ENCODE data around the gene PEX13.
"Not testable (repeated sequence)": the region's sequence is repeated elsewhere in the genome, so short reads cannot be mapped to it uniquely, and the experiment has no call there.

Gene PEX13, protein sequence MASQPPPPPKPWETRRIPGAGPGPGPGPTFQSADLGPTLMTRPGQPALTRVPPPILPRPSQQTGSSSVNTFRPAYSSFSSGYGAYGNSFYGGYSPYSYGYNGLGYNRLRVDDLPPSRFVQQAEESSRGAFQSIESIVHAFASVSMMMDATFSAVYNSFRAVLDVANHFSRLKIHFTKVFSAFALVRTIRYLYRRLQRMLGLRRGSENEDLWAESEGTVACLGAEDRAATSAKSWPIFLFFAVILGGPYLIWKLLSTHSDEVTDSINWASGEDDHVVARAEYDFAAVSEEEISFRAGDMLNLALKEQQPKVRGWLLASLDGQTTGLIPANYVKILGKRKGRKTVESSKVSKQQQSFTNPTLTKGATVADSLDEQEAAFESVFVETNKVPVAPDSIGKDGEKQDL

GRCh38 chr2:61017556-61018317, at the start of gene PEX13, which contains the start of gene PUS10:
TSS of gene PEX13 (plus strand) at chr2:61017720. CDS start at chr2:61017760, 40 bp downstream.
TSS of gene PUS10 (minus strand) at chr2:61018255. CDS start at chr2:61011890, 6,365 bp downstream.
- H3K27me3 ChIP-seq (ENCODE audit: control insufficient read depth, insufficient read depth, low read length): no peaks in the 10 kb centered on the region
- H3K4me1 ChIP-seq (ENCODE audit: control insufficient read depth, insufficient read depth, low read length): no peaks in the 10 kb centered on the region
- peak within 1 kb of the TSS; percentile 91 for H3K4me3 ChIP-seq (ENCODE audit: low read length)
- no peaks in the 10 kb centered on the region for H3K36me3 ChIP-seq (ENCODE audit: control insufficient read depth, insufficient read depth, low read length)
- peak within 1 kb of the TSS; percentile 84 for H3K27ac ChIP-seq (ENCODE audit: low read depth, low read length)
- H3K9ac ChIP-seq (ENCODE audit: low read length): peak within 1 kb of the TSS; percentile 70

GRCh38 chr2:60972889-60973656, 44.4 kb upstream of the PEX13 start:
- no peak overlapping the region for H3K27ac ChIP-seq (ENCODE audit: low read depth, low read length)
- no peak overlapping the region for H3K4me3 ChIP-seq (ENCODE audit: low read length)

DNA sequence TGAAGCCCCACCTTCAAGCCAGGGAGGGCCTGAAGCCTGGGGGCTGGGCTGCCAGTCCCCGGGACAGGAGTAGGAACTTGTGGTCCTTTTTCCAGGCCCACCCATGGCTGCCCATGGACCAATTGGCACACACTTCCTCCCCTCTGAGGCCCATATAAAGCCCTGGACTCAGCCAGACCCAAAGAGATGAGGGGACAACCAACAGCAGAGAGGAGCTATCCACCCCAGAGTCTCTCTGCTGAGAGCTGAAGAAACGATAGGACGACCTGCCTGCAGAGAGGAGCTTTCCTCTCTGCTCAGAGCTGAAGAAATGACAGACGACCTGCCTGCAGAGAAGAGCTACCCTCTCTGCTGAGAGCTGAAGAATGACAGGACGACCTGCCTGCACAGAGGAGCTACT, 43.8 kb upstream of the PEX13 start:
- H3K9ac ChIP-seq (ENCODE audit: low read length): no peak overlapping the region
- no peak overlapping the region for H3K27ac ChIP-seq (ENCODE audit: low read depth, low read length)

More at GRCh38 chr2:60972889-60973656, 44.4 kb upstream of the PEX13 start:
- Histone ChIP-seq H3K9ac (ENCODE audit: low read length) (no peak overlapping the region), H3K27me3 (ENCODE audit: control insufficient read depth, insufficient read depth, low read length) (no peaks in the 10 kb centered on the region), H3K4me1 (ENCODE audit: control insufficient read depth, insufficient read depth, low read length) (no peaks in the 10 kb centered on the region), H3K36me3 (ENCODE audit: control insufficient read depth, insufficient read depth, low read length) (no peaks in the 10 kb centered on the region)

DNA sequence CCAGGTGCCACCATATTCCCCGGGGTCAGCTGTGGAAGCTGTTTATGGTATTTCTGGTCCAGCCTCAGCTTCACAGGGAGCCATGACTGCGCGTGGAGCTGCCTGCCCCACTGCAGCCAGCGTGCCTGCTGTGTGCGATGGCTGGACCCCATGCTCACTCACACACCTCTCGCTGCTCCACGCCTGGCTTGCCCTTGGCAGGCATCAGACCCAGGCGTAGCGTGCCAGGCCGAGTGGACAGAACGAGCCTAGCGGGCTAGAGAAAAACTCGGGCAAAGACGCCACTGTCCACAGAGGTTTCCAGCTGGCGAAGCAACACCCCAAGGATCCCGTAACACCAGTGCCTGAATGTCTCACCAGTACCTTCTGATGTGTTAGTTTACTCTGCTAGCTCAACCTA, 42.9 kb upstream of the PEX13 start:
- Histone ChIP-seq H3K9ac (ENCODE audit: low read length) (no peak overlapping the region), H3K4me3 (ENCODE audit: low read length) (no peak overlapping the region), H3K4me1 (ENCODE audit: control insufficient read depth, insufficient read depth, low read length) (no peaks in the 10 kb centered on the region), H3K27me3 (ENCODE audit: control insufficient read depth, insufficient read depth, low read length) (no peaks in the 10 kb centered on the region), H3K27ac (ENCODE audit: low read depth, low read length) (no peak overlapping the region), H3K36me3 (ENCODE audit: control insufficient read depth, insufficient read depth, low read length) (no peaks in the 10 kb centered on the region)

More for the DNA sequence above, 43.8 kb upstream of the PEX13 start:
- H3K4me3 ChIP-seq (ENCODE audit: low read length): no peak overlapping the region
- H3K36me3 ChIP-seq (ENCODE audit: control insufficient read depth, insufficient read depth, low read length): no peaks in the 10 kb centered on the region
- no peaks in the 10 kb centered on the region for H3K4me1 ChIP-seq (ENCODE audit: control insufficient read depth, insufficient read depth, low read length)
- no peaks in the 10 kb centered on the region for H3K27me3 ChIP-seq (ENCODE audit: control insufficient read depth, insufficient read depth, low read length)

GRCh38 chr2:60976256-60976850, 41.2 kb upstream of the PEX13 start:
- Histone ChIP-seq H3K4me1 (ENCODE audit: control insufficient read depth, insufficient read depth, low read length) (no peaks in the 10 kb centered on the region), H3K27me3 (ENCODE audit: control insufficient read depth, insufficient read depth, low read length) (no peaks in the 10 kb centered on the region), H3K9ac (ENCODE audit: low read length) (no peak overlapping the region), H3K27ac (ENCODE audit: low read depth, low read length) (no peak overlapping the region), H3K4me3 (ENCODE audit: low read length) (no peak overlapping the region), H3K36me3 (ENCODE audit: control insufficient read depth, insufficient read depth, low read length) (no peaks in the 10 kb centered on the region)

DNA sequence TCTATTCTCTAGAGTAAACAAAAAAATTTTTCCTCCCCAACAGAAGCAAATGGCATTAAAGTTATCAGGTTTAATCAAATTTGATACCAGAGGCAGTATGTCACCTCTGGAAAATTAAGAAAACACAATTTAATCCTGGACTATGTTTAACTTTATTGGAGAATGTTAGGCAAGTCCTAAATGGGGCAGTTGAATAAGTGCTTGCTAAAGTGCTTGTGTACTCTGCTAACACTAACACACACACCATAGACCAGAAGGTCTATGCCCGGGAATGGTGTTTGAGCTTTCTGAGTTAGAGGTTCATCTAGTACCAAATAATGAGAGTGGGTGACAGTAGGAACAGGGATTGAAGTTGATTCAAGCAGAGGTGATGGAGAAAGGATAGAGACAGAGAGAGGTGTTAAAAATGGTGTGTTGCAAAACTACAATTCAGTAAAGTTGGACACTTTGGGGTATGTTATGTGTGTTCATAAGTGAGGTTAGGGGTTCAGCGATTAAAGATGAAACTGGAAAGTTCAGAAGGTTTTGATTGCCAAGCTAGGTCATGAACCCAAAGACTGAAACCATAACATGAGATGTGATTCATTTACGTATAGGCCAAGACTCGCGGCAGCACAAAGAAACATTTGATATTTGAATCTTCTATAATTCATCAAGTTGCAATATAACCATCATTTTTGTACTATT, 40.5 kb upstream of the PEX13 start:
- no peaks in the 10 kb centered on the region for H3K4me1 ChIP-seq (ENCODE audit: control insufficient read depth, insufficient read depth, low read length)
- no peak overlapping the region for H3K27ac ChIP-seq (ENCODE audit: low read depth, low read length)
- H3K36me3 ChIP-seq (ENCODE audit: control insufficient read depth, insufficient read depth, low read length): no peaks in the 10 kb centered on the region
- H3K9ac ChIP-seq (ENCODE audit: low read length): no peak overlapping the region
- H3K27me3 ChIP-seq (ENCODE audit: control insufficient read depth, insufficient read depth, low read length): no peaks in the 10 kb centered on the region
- H3K4me3 ChIP-seq (ENCODE audit: low read length): no peak overlapping the region

DNA sequence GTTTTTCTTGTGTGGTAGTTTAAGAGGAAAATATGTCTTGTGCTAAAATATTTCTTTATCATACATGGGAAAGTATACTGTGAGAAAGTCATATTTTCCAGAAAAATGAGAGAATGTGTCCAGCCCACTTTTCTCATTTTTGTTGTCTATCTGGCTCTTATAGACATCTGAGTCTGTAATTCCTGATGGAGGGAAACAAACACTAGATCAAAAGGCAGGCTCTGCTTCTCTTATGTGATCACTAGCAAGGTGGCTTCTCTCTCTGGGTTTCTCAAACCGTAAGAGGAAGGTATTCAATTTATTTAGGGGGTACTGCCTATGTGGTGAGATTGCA, 40.0 kb upstream of the PEX13 start:
- Histone ChIP-seq H3K9ac (ENCODE audit: low read length) (no peak overlapping the region), H3K27me3 (ENCODE audit: control insufficient read depth, insufficient read depth, low read length) (no peaks in the 10 kb centered on the region), H3K27ac (ENCODE audit: low read depth, low read length) (no peak overlapping the region), H3K4me3 (ENCODE audit: low read length) (no peak overlapping the region), H3K4me1 (ENCODE audit: control insufficient read depth, insufficient read depth, low read length) (no peaks in the 10 kb centered on the region), H3K36me3 (ENCODE audit: control insufficient read depth, insufficient read depth, low read length) (no peaks in the 10 kb centered on the region)

DNA sequence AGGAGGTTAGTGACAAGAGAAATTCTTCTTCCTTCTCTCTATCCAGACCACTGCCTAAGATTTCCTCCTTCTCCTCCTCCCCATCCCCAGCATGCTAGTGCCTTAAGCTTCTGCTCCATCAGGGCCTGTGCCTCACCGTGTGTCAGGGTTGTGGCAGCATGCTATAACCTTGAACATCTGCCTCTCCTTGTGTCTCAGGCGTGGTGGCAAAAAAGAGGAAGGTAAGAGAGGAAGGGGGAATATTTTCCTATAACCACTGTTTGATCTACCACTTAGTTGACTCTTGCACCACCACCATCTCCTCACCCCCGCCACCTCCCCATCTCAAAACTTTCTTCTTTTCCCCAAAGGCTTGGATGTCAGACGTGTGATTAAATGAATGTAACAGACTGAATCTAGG, 38.3 kb upstream of the PEX13 start:
- no peak overlapping the region for H3K9ac ChIP-seq (ENCODE audit: low read length)
- no peaks in the 10 kb centered on the region for H3K4me1 ChIP-seq (ENCODE audit: control insufficient read depth, insufficient read depth, low read length)
- no peak overlapping the region for H3K4me3 ChIP-seq (ENCODE audit: low read length)
- no peak overlapping the region for H3K27ac ChIP-seq (ENCODE audit: low read depth, low read length)
- no peaks in the 10 kb centered on the region for H3K36me3 ChIP-seq (ENCODE audit: control insufficient read depth, insufficient read depth, low read length)
- no peaks in the 10 kb centered on the region for H3K27me3 ChIP-seq (ENCODE audit: control insufficient read depth, insufficient read depth, low read length)

DNA sequence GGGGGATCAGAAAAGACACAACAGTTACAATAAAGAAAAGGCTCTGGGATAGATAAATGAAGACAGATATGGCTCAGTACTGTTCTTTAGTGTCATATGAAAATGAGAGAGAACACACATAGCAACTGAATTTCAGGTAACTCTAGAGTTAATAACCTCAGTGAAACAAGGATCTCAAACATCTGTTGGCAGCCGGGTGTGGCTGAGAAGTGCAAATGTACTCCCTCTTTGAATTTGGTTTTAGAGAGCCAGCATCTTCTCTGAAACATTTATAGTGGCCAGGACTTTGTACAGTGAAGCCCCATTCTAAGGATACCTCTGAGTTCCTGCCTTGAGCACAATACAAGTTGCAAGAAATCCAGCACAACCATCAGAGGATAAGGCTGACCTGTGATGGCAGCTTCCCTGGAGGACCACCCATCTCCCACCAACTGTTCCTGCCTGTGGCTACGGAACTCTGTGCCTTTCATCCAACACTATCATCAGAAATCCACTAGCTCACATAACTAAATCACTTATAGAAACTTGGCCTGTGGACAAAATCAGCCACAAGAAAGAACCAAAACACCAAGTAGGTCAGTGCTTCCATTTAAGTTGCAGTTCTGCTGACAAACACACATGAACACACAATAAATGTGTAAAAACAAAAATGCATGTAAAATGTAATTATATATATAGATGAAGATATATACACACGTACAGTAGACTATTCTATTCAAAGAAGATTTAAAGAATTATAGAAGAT, 37.3 kb upstream of the PEX13 start:
- no peak overlapping the region for H3K27ac ChIP-seq (ENCODE audit: low read depth, low read length)
- no peak overlapping the region for H3K4me3 ChIP-seq (ENCODE audit: low read length)
- no peaks in the 10 kb centered on the region for H3K4me1 ChIP-seq (ENCODE audit: control insufficient read depth, insufficient read depth, low read length)
- H3K9ac ChIP-seq (ENCODE audit: low read length): no peak overlapping the region
- no peaks in the 10 kb centered on the region for H3K36me3 ChIP-seq (ENCODE audit: control insufficient read depth, insufficient read depth, low read length)
- H3K27me3 ChIP-seq (ENCODE audit: control insufficient read depth, insufficient read depth, low read length): no peaks in the 10 kb centered on the region

DNA sequence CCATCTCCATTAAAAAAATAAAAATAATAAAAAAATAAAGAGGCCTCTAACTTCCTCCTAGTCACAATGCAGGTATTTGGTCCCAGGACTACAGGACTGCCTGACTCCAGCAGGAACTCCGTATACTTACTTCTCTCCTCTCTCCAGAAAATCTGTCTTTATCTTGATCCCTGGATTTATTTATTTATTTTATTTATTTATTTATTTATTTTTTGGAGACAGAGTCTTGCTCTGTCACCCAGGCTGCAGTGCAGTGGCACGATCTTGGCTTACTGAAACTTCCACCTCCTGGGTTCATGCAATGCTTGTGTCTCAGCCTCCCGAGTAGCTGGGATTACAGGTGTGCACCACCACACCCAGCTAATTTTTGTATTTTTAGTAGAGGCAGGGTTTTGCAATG, 35.5 kb upstream of the PEX13 start:
- H3K27me3 ChIP-seq (ENCODE audit: control insufficient read depth, insufficient read depth, low read length); H3K9ac ChIP-seq (ENCODE audit: low read length); H3K27ac ChIP-seq (ENCODE audit: low read depth, low read length); H3K4me1 ChIP-seq (ENCODE audit: control insufficient read depth, insufficient read depth, low read length); H3K36me3 ChIP-seq (ENCODE audit: control insufficient read depth, insufficient read depth, low read length); H3K4me3 ChIP-seq (ENCODE audit: low read length): not testable (repeated sequence)

DNA sequence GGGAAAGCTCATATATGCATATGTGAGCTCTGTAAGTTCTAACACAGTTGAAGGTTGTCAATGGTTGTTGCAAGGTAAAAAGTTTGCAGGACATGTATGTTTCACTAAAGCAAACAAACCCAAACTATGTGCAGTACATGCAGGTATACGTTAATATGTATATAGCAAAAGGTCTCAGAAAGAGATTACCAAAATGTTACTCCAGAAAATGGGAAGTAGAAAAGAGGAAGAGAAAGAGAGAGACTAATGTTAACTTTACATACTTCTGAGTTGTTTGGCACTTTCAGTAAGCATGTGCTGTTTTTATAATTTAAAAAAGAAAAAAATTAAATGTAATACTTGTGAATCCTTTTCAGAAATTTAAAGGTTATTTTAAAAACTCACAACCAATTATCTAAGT, 32.8 kb upstream of the PEX13 start:
- no peak overlapping the region for H3K4me3 ChIP-seq (ENCODE audit: low read length)
- no peaks in the 10 kb centered on the region for H3K27me3 ChIP-seq (ENCODE audit: control insufficient read depth, insufficient read depth, low read length)
- no peak overlapping the region for H3K27ac ChIP-seq (ENCODE audit: low read depth, low read length)
- H3K9ac ChIP-seq (ENCODE audit: low read length): no peak overlapping the region
- no peaks in the 10 kb centered on the region for H3K4me1 ChIP-seq (ENCODE audit: control insufficient read depth, insufficient read depth, low read length)
- H3K36me3 ChIP-seq (ENCODE audit: control insufficient read depth, insufficient read depth, low read length): no peaks in the 10 kb centered on the region

Measured in rectal smooth muscle tissue (tissue), 1 donor.